H1 (cell line): ENCODE results near the gene AURKB. TPM values are rescaled to one million over a fixed set of nuclear protein-coding genes. Genes with fewer than 3 reads are reported as not detected.

Source experiments
- ASH2L ChIP-seq: fragments of 200-600, 300-600 bp; sonication (generic); IDR thresholded peaks from one replicate; pipeline ENCODE4 v1.7.1; 2017; ENCODE audit warnings: low read length
- ATF2 ChIP-seq: IDR thresholded peaks from 2 replicates; pipeline ENCODE4 v1.6.1; 2012; ENCODE audit warnings: low read length, inconsistent platforms
- ATF3 ChIP-seq: IDR thresholded peaks from 2 replicates; pipeline ENCODE4 v1.6.1; 2011; ENCODE audit warnings: low read depth, mild to moderate bottlenecking, low read length; ENCODE audit not compliant: insufficient read depth
- E2F6 ChIP-seq: IDR thresholded peaks from 2 replicates; pipeline ENCODE4 v1.6.1; 2012; ENCODE audit warnings: inconsistent platforms
- HDAC2 ChIP-seq, 2 experiments: fragments of 300-600 bp in 1 of 2; sonication (generic) in 1 of 2; IDR thresholded peaks; 2 replicates each; pipeline ENCODE4 v1.6.1; 2011 to 2012; ENCODE audit warnings: low read depth in 2 of 2, low read length in 2 of 2, mild to moderate bottlenecking in 2 of 2, moderate library complexity in 2 of 2, borderline replicate concordance in 1 of 2, inconsistent platforms in 1 of 2
- JUN ChIP-seq: IDR thresholded peaks from 2 replicates; pipeline ENCODE4 v1.6.1; 2011; ENCODE audit warnings: low read depth, mild to moderate bottlenecking, improper control_type of control experiment, low read length
- KDM1A ChIP-seq: fragments of 200-600, 300-600 bp; sonication (generic); IDR thresholded peaks from 2 replicates; pipeline ENCODE4 v1.7.1; 2016; ENCODE audit warnings: mild to moderate bottlenecking, low read length, borderline replicate concordance
- POLR2A ChIP-seq, 2 experiments: IDR thresholded peaks; 1 replicate in 1 of 2; 2 replicates in 1 of 2; pipeline ENCODE4 v1.6.1; 2011; ENCODE audit warnings: low read depth in 2 of 2, low read length in 2 of 2, mild to moderate bottlenecking in 2 of 2; ENCODE audit errors: control extremely low read depth in 1 of 2
- RAD21 ChIP-seq, 2 experiments: IDR thresholded peaks in 1 of 2; conservative IDR thresholded peaks in 1 of 2; 2 replicates each; pipeline ENCODE4 v1.6.1; 2011; ENCODE audit warnings: low read depth in 2 of 2, low read length in 2 of 2, improper control_type of control experiment in 1 of 2, inconsistent platforms in 1 of 2, mild to moderate bottlenecking in 1 of 2, moderate library complexity in 1 of 2
- RBBP5 ChIP-seq: IDR thresholded peaks from 2 replicates; pipeline ENCODE4 v1.7.1; 2012; ENCODE audit warnings: low read depth, mild to moderate bottlenecking, inconsistent platforms, low read length, moderate library complexity, borderline replicate concordance
- RXRA ChIP-seq: IDR thresholded peaks from 2 replicates; pipeline ENCODE4 v1.6.1; 2011; ENCODE audit warnings: low read depth, mild to moderate bottlenecking, low read length, moderate library complexity; ENCODE audit not compliant: insufficient read depth
- SP1 ChIP-seq: IDR thresholded peaks from 2 replicates; pipeline ENCODE4 v1.6.1; 2011; ENCODE audit warnings: low read depth, low read length
- SRF ChIP-seq: IDR thresholded peaks from 2 replicates; pipeline ENCODE4 v1.6.1; 2011; ENCODE audit warnings: mild to moderate bottlenecking, low read depth, low read length, moderate library complexity
- TCF12 ChIP-seq: IDR thresholded peaks from 2 replicates; pipeline ENCODE4 v1.6.1; 2011; ENCODE audit warnings: low read depth, mild to moderate bottlenecking, low read length
- TEAD4 ChIP-seq: IDR thresholded peaks from 2 replicates; pipeline ENCODE4 v1.6.1; 2012; ENCODE audit warnings: low read depth, low read length, inconsistent platforms, mixed read lengths
- YY1 ChIP-seq: IDR thresholded peaks from 2 replicates; pipeline ENCODE4 v1.6.1; 2011; ENCODE audit warnings: low read depth, mild to moderate bottlenecking, low read length
- polyA plus RNA-seq, 7 experiments: library from polyadenylated mRNA; depleted of rRNA in 3 of 7; stranded (reverse) in 5 of 7; unstranded in 2 of 7; fragments of >200 nt in 5 of 7; fragments of 200-250 nt in 2 of 7; gene quantifications; 1 replicate in 5 of 7; 2 replicates in 1 of 7; 4 replicates in 1 of 7; pipeline versions ENCODE4 v1.2.1 to v1.2.3, GENCODE V29; 2011 to 2013; ENCODE audit warnings: missing spikeins in 2 of 7, mixed read lengths in 2 of 7
- total RNA-seq: library from RNA; stranded (reverse); fragmentation: NEBNext Ultra II Directional; extraction: Animal tissue kit (Norgen Biotek cat#: 25700); gene quantifications from 2 replicates; pipeline ENCODE4 v1.2.1, GENCODE V29; 2021

The AURKB gene
- total and polyA plus RNA-seq, 2 of the 8 experiments (the other 6 are each of a cell fraction or from before 2014, with no cell fraction given), result 102 to 160 TPM

- TF ChIP-seq HDAC2 (IDR thresholded peaks at IDR 0.05; ENCODE audit: borderline replicate concordance in 1 of 2, low read depth in 2 of 2, low read length in 2 of 2) (no peak), RBBP5 (peak; percentile 96), RXRA (no peak), E2F6 (no peak), ASH2L (peak; percentile 98), JUN (no peak), ATF3 (no peak), KDM1A (0 out of 2 replicates have a peak, but pooled peaks have one; percentile 11), YY1 (peak; percentile 56; the same call in 1 of the 2 replicates), TEAD4 (peak; percentile 90), ATF2 (no peak; the same call in 1 of the 2 replicates), TCF12 (0 out of 2 replicates have a peak, but pooled peaks have one; percentile 56), RAD21 (IDR thresholded peaks at IDR 0.05 in 1 of 2, conservative IDR thresholded peaks at IDR 0.05 in 1 of 2; ENCODE audit: low read depth in 2 of 2, low read length in 2 of 2) (peak in 1 of 2 experiments; percentile 6; a peak in 1 of 4 replicates), SP1 (no peak), POLR2A (IDR thresholded peaks at IDR 0.05; ENCODE audit: control extremely low read depth in 1 of 2, low read depth in 2 of 2, low read length in 2 of 2) (no peak), SRF (no peak)
Observed at GRCh38 chr17:8185582-8186445, 24.6 kb downstream of the AURKB start (continued).
